ENCODE results near the gene IL15RA.

GRCh38 chr10:5915451-5915850, 61.9 kb downstream of the IL15RA start:
- TF ChIP-seq GABPA (IDR thresholded peaks at IDR 0.05; ENCODE audit: low read depth) (no peak), POLR2AphosphoS5 (IDR thresholded peaks at IDR 0.05; ENCODE audit: low read depth) (no peak), CTCF (IDR thresholded peaks at IDR 0.05; ENCODE audit: insufficient read depth, low read length) (no peak), REST (IDR thresholded peaks at IDR 0.05; ENCODE audit: insufficient replicate concordance, low read depth) (no peak)
